HepG2 (cell line): ENCODE data around the gene FRAS1. TPM values are rescaled to one million over a fixed set of nuclear protein-coding genes. Genes with fewer than 3 reads are reported as not detected.
A peak's percentile ranks its signal among the peaks of the same experiment; 100 is the strongest.

ENCODE experiments used
- ATAC-seq: fragments of 200-7000 bp; cut with Tn5 transposase; 3 replicates; pipeline ENCODE4 v1.9.1; 2020; ENCODE audit warnings: mild to moderate bottlenecking, moderate library complexity
- BruUV-seq: library from RNA; stranded (reverse); fragments of 400-500 nt; replicated peaks from 2 replicates; lab custom pipeline; 2021; lab: Mats Ljungman, UMichigan
- CTCF ChIA-PET: fragments of 300-600 bp; formaldehyde crosslinking; extraction: SDS; loops from one replicate; lab custom pipeline; 2021; ENCODE audit warnings: low total read pairs, inconsistent platforms, low intra/inter-chr PET ratio; lab: Yijun Ruan, JAX
- POLR2A ChIA-PET: fragments of 350-600 bp; sonication (Branson Sonifier 250); formaldehyde crosslinking; loops from one replicate; lab custom pipeline; 2020; ENCODE audit warnings: antibody characterized with exemption, inconsistent platforms; lab: Yijun Ruan, JAX
- DNase-seq: peaks from one replicate; pipeline ENCODE4 v3.0.0-alpha.2; 2015; ENCODE audit warnings: low spot score
- FAIRE-seq: peaks from 3 replicates; lab custom pipeline; 2011; peaks lifted over from hg19 to GRCh38; lab: Jason Lieb, UNC
- H2AFZ ChIP-seq: one replicate; pipeline ENCODE4 v1.6.1; 2011; ENCODE audit warnings: low read length, inconsistent platforms
- H3K27ac ChIP-seq: fragments of 300-600 bp; 3 replicates; pipeline ENCODE4 v1.8.0; 2011; ENCODE audit warnings: mixed run types, mild to moderate bottlenecking, mixed read lengths, low read length, inconsistent platforms; ENCODE audit not compliant: insufficient read depth; ENCODE audit errors: extremely low read length
- H3K27me3 ChIP-seq, 2 experiments: fragments of 200-600 bp in 1 of 2; 2 replicates in 1 of 2; 3 replicates in 1 of 2; pipeline versions ENCODE4 v1.6.0 to v1.8.0; 2011; ENCODE audit warnings: low read length in 2 of 2, mild to moderate bottlenecking in 2 of 2, moderate library complexity in 2 of 2, inconsistent platforms in 1 of 2; ENCODE audit not compliant: insufficient read depth in 2 of 2, control insufficient read depth in 1 of 2
- H3K36me3 ChIP-seq, 2 experiments: fragments of 200-600 bp in 1 of 2; replicated peaks in 1 of 2; 2 replicates in 1 of 2; 3 replicates in 1 of 2; pipeline versions ENCODE4 v1.5.1 to v1.8.0; 2011; ENCODE audit warnings: low read length in 2 of 2, inconsistent platforms in 1 of 2; ENCODE audit not compliant: insufficient read depth in 2 of 2, control insufficient read depth in 1 of 2
- H3K4me1 ChIP-seq: 2 replicates; pipeline ENCODE4 v1.5.1; 2012; ENCODE audit warnings: low read length, inconsistent platforms; ENCODE audit not compliant: insufficient read depth
- H3K4me2 ChIP-seq: 2 replicates; pipeline ENCODE4 v1.6.0; 2011; ENCODE audit warnings: low read depth, low read length, inconsistent platforms
- H3K4me3 ChIP-seq, 3 experiments: fragments of 200-600 bp in 1 of 3; sonication (generic), shearing (Covaris generic) in 1 of 3; replicated peaks in 1 of 3; 2 replicates each; pipeline ENCODE4 v1.5.1; 2011 to 2016; ENCODE audit warnings: low read length in 3 of 3, inconsistent platforms in 2 of 3, low read depth in 2 of 3, mild to moderate bottlenecking in 2 of 3, control low read depth in 1 of 3, mixed read lengths in 1 of 3; ENCODE audit not compliant: insufficient read depth in 1 of 3
- H3K79me2 ChIP-seq: one replicate; pipeline ENCODE4 v1.6.1; 2011; ENCODE audit warnings: low read length, inconsistent platforms; ENCODE audit not compliant: insufficient read depth
- H3K9ac ChIP-seq: 2 replicates; pipeline ENCODE4 v1.6.0; 2011; ENCODE audit warnings: mild to moderate bottlenecking, low read depth, low read length, inconsistent platforms; ENCODE audit not compliant: insufficient read depth
- H3K9me3 ChIP-seq: 2 replicates; pipeline ENCODE4 v1.5.1; 2012; ENCODE audit warnings: mild to moderate bottlenecking, low read length
- H4K20me1 ChIP-seq: 2 replicates; pipeline ENCODE4 v1.6.0; 2011; ENCODE audit warnings: inconsistent platforms, mild to moderate bottlenecking, low read length, moderate library complexity; ENCODE audit not compliant: insufficient read depth
- CEBPB ChIP-seq: IDR thresholded peaks from 2 replicates; pipeline ENCODE4 v1.6.1; 2011; ENCODE audit warnings: low read depth, low read length, improper control_type of control experiment, borderline replicate concordance
- CREM ChIP-seq, 2 experiments: sonication (generic) in 1 of 2; formaldehyde crosslinking in 1 of 2; IDR thresholded peaks; 2 replicates each; pipeline versions ENCODE4 v1.4.0 to v1.6.1; 2016 to 2020; ENCODE audit warnings: antibody characterized with exemption in 1 of 2, mild to moderate bottlenecking in 1 of 2, missing genetic modification reagents in 1 of 2
- ELF3 ChIP-seq: IDR thresholded peaks from 2 replicates; pipeline ENCODE4 v1.6.1; 2016; ENCODE audit warnings: missing genetic modification reagents, missing compliant biosample characterization
- FOXP1 ChIP-seq, 2 experiments: fragments of 450-650 bp in 1 of 2; IDR thresholded peaks; 2 replicates each; pipeline ENCODE4 v1.6.1; 2017 to 2018; ENCODE audit warnings: antibody characterized with exemption in 1 of 2
- HDAC2 ChIP-seq: sonication (generic); formaldehyde crosslinking; IDR thresholded peaks from 2 replicates; pipeline ENCODE4 v1.4.0; 2020; ENCODE audit warnings: missing genetic modification reagents
- HIC2 ChIP-seq: sonication (generic); formaldehyde crosslinking; IDR thresholded peaks from 2 replicates; pipeline ENCODE4 v1.9.0; 2022; ENCODE audit warnings: low read depth, missing genetic modification reagents
- HNRNPL ChIP-seq: fragments of 200-400 bp; formaldehyde crosslinking; IDR thresholded peaks from 2 replicates; pipeline ENCODE4 v1.6.1; 2017; ENCODE audit warnings: mild to moderate bottlenecking, low read depth, low read length
- KLF11 ChIP-seq: IDR thresholded peaks from 2 replicates; pipeline ENCODE4 v1.6.1; 2016; ENCODE audit warnings: missing compliant biosample characterization
- LCORL ChIP-seq, 2 experiments: fragments of 450-650 bp in 1 of 2; sonication (generic) in 1 of 2; formaldehyde crosslinking in 1 of 2; IDR thresholded peaks; 2 replicates each; pipeline versions ENCODE4 v1.5.0 to v1.6.1; 2017 to 2020; ENCODE audit warnings: antibody characterized with exemption in 1 of 2, missing genetic modification reagents in 1 of 2
- RARA ChIP-seq: IDR thresholded peaks from 2 replicates; pipeline ENCODE4 v1.6.1; 2016; ENCODE audit warnings: missing genetic modification reagents, missing compliant biosample characterization
- SOX6 ChIP-seq, 2 experiments: fragments of 450-650 bp in 1 of 2; sonication (generic) in 1 of 2; formaldehyde crosslinking in 1 of 2; IDR thresholded peaks; 2 replicates each; pipeline versions ENCODE4 v1.4.0 to v1.6.1; 2017 to 2020; ENCODE audit warnings: antibody characterized with exemption in 1 of 2, mild to moderate bottlenecking in 1 of 2, missing genetic modification reagents in 1 of 2
- TBX2 ChIP-seq: sonication (generic); formaldehyde crosslinking; IDR thresholded peaks from 2 replicates; pipeline ENCODE4 v1.5.0; 2020; ENCODE audit warnings: missing genetic modification reagents, mild to moderate bottlenecking, borderline replicate concordance
- ZFX ChIP-seq: sonication (generic); formaldehyde crosslinking; IDR thresholded peaks from 2 replicates; pipeline ENCODE4 v1.4.0; 2020; ENCODE audit warnings: mild to moderate bottlenecking, low read depth, missing genetic modification reagents, moderate library complexity
- ZNF597 ChIP-seq: sonication (generic); formaldehyde crosslinking; IDR thresholded peaks from 2 replicates; pipeline ENCODE4 v1.5.0; 2020; ENCODE audit warnings: missing genetic modification reagents
- ZNF614 ChIP-seq: IDR thresholded peaks from 2 replicates; pipeline ENCODE4 v1.6.1; 2018; ENCODE audit warnings: missing biosample characterization, missing genetic modification reagents, inconsistent platforms, borderline replicate concordance
- WGBS: methylation state at CpG from one replicate; pipeline ENCODE4 v1.1.6; 2017; ENCODE audit warnings: low lambda C conversion rate; 5-methylcytosine and 5-hydroxymethylcytosine counted together
- in situ Hi-C: cut with HindIII; loops from 2 replicates; pipeline ENCODE4 v1.10.0; 2017; ENCODE audit warnings: low pct_unique_long_range_greater_than_20kb; ENCODE audit not compliant: extremely low pct_ligation_motif_present
- intact Hi-C: fragments of 100-400 bp; cut with micrococcal nuclease; formaldehyde crosslinking; loops from one replicate; pipeline ENCODE4 v1.10.0; 2022; ENCODE audit not compliant: unreplicated experiment
- polyA plus RNA-seq, 8 experiments: library from polyadenylated mRNA; depleted of rRNA in 3 of 8; stranded (reverse) in 7 of 8; unstranded in 1 of 8; fragments of >200 nt; fragmentation: Illumina TruSeq in 4 of 8; extraction: Trizol in 4 of 8; gene quantifications; 2 replicates each; pipeline versions ENCODE4 v1.2.1 to v1.2.3, GENCODE V29; 2011 to 2016; ENCODE audit warnings: low read depth in 4 of 8, missing spikeins in 1 of 8, mixed read lengths in 1 of 8; ENCODE audit not compliant: insufficient read depth in 1 of 8
- total RNA-seq, 5 experiments: library from RNA; depleted of rRNA; stranded (reverse); fragments of >200 nt; fragmentation: Illumina TruSeq; extraction: Trizol; gene quantifications; 2 replicates each; pipeline ENCODE4 v1.2.3, GENCODE V29; 2016; ENCODE audit warnings: low read depth in 1 of 5

The FRAS1 gene
- total and polyA plus RNA-seq, 2 of the 13 experiments (the other 11 are each of a cell fraction or from before 2014, with no cell fraction given): 22.5 to 31.6 TPM

GRCh38 chr4:78138252-78138651 lies 81.1 kb downstream of the FRAS1 start:
- 13% methylated on average over 3 of the region's 3 CpGs for WGBS
- ATAC-seq (peak; percentile 12; the same call in 1 of the 3 replicates), FAIRE-seq (no peak), DNase-seq (peak; percentile 60)
- ChIA-PET CTCF (no interaction called here), POLR2A (interaction anchor here (0.8 to 2.1 kb wide), 7 partner anchors 9 to 81 kb away, joined by 3 to 12 read pairs (median 4); partner anchors contain the start of gene FRAS1)
- H3K9ac ChIP-seq: no peak overlapping the region
- H4K20me1 ChIP-seq: no peaks in the 10 kb centered on the region
- H3K27ac ChIP-seq: peak overlapping the region; percentile 92
- peaks cover 66% of the 10 kb centered on the region for H3K4me1 ChIP-seq
- BruUV-seq: no TSS peak
- intact Hi-C loops (loop anchor here (5.0 kb wide), 2 partner anchors 79 to 81 kb away; partner anchors contain the start of gene FRAS1), in situ Hi-C loops (no loop called here)
- peak overlapping the region in 1 of 3 experiments; percentile 24; a peak in 1 of 6 replicates for H3K4me3 ChIP-seq
- H3K36me3 ChIP-seq: no peaks in the 10 kb centered on the region
- no peaks in the 10 kb centered on the region for H3K27me3 ChIP-seq
- H3K4me2 ChIP-seq: peak overlapping the region; percentile 48
- peaks cover 78% of the 10 kb centered on the region for H3K79me2 ChIP-seq
- H2AFZ ChIP-seq: no peak overlapping the region
- H3K9me3 ChIP-seq: no peaks in the 10 kb centered on the region
- TF ChIP-seq ZNF597 (CRISPR knock-in tag) (no peak), CREM (IDR thresholded peaks at IDR 0.05) (peak; percentile 51; the same call in 1 of the 2 replicates), CREM (CRISPR knock-in tag; IDR thresholded peaks at IDR 0.05) (no peak), SOX6 (IDR thresholded peaks at IDR 0.05) (no peak), SOX6 (CRISPR knock-in tag; IDR thresholded peaks at IDR 0.05) (0 out of 2 replicates have a peak, but pooled peaks have one; percentile 19), HIC2 (CRISPR knock-in tag) (0 out of 2 replicates have a peak, but pooled peaks have one; percentile 19), HNRNPL (no peak), ZFX (CRISPR knock-in tag) (peak; percentile 43; the same call in 1 of the 2 replicates), HDAC2 (peak; percentile 18; the same call in 1 of the 2 replicates), ELF3 (CRISPR knock-in tag) (peak; percentile 59), LCORL (IDR thresholded peaks at IDR 0.05) (0 out of 2 replicates have a peak, but pooled peaks have one; percentile 35), LCORL (CRISPR knock-in tag; IDR thresholded peaks at IDR 0.05) (0 out of 2 replicates have a peak, but pooled peaks have one; percentile 23), KLF11 (CRISPR knock-in tag) (no peak), TBX2 (CRISPR knock-in tag) (0 out of 2 replicates have a peak, but pooled peaks have one; percentile 14), FOXP1 (IDR thresholded peaks at IDR 0.05) (no peak), FOXP1 (CRISPR knock-in tag; IDR thresholded peaks at IDR 0.05) (peak; percentile 10; the same call in 1 of the 2 replicates), RARA (CRISPR knock-in tag) (no peak), ZNF614 (CRISPR knock-in tag) (0 out of 2 replicates have a peak, but pooled peaks have one; percentile 49), CEBPB (peak; percentile 69; the same call in 1 of the 2 replicates)
